T-cell (primary cell): ENCODE results near the gene STIM1. TPM values are rescaled to one million over a fixed set of nuclear protein-coding genes. Genes with fewer than 3 reads are reported as not detected.

ENCODE experiments used
- total RNA-seq, 35 experiments: library from RNA in 6 of 35; stranded (reverse) in 6 of 35; fragments of 120-200 nt in 1 of 35; gene quantifications; one replicate each; pipeline versions ENCODE4 v1.2.1 to v1.2.4 and lab custom pipeline; 2013 to 2026

The STIM1 gene
- total RNA-seq, 5 donors from 2014 or later (not counting 1 experiment from before 2014, with no cell fraction given) = 87.6 to 139 (median 94.5) TPM

Other genes starting within 250 kb of the STIM1 start
- gene ART5, start 213.7 kb upstream of the STIM1 start, total RNA-seq = not detected
- not detected for gene ART1, start 210.5 kb upstream of the STIM1 start, total RNA-seq
- 1 to 10 TPM; 1.2 to 4.0 (median 2.4) TPM for gene CHRNA10, start 184.3 kb upstream of the STIM1 start, total RNA-seq
- 100 to 1,000 TPM in 3 of 5 donors, 10 to 100 TPM in 2; 89.1 to 105 (median 102) TPM for gene NUP98, start 58.1 kb upstream of the STIM1 start, total RNA-seq
- 10 to 100 TPM; 22.5 to 28.2 (median 24.6) TPM for gene PGAP2, start 47.1 kb upstream of the STIM1 start, total RNA-seq
- 100 to 1,000 TPM in 4 of 5 donors, 10 to 100 TPM in 1; 88.1 to 108 (median 106) TPM for gene RHOG, start 14.7 kb upstream of the STIM1 start, total RNA-seq
- 10 to 100 TPM; 27.4 to 50.8 (median 36.1) TPM for gene RRM1, start 239.1 kb downstream of the STIM1 start, total RNA-seq